ENCODE data around the gene DPH7.

- TF ChIP-seq, protein P1, sequence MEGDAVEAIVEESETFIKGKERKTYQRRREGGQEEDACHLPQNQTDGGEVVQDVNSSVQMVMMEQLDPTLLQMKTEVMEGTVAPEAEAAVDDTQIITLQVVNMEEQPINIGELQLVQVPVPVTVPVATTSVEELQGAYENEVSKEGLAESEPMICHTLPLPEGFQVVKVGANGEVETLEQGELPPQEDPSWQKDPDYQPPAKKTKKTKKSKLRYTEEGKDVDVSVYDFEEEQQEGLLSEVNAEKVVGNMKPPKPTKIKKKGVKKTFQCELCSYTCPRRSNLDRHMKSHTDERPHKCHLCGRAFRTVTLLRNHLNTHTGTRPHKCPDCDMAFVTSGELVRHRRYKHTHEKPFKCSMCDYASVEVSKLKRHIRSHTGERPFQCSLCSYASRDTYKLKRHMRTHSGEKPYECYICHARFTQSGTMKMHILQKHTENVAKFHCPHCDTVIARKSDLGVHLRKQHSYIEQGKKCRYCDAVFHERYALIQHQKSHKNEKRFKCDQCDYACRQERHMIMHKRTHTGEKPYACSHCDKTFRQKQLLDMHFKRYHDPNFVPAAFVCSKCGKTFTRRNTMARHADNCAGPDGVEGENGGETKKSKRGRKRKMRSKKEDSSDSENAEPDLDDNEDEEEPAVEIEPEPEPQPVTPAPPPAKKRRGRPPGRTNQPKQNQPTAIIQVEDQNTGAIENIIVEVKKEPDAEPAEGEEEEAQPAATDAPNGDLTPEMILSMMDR (IDR thresholded peaks at IDR 0.05; ENCODE audit: insufficient read depth, low read depth, low read length): no peak
- no peak for TF ChIP-seq EZH2 (IDR thresholded peaks at IDR 0.05; ENCODE audit: insufficient read depth, low read length)
Measured at GRCh38 chr9:137607141-137607857, 28.6 kb upstream of the DPH7 start.
